Measurements from ENCODE around the gene PRR7. TPM values are rescaled to one million over a fixed set of nuclear protein-coding genes. Genes with fewer than 3 reads are reported as not detected.

The PRR7 gene
- total RNA-seq, 2 experiments from 2014 or later, result 23.3 to 23.5 TPM

- Histone ChIP-seq H3K4me1 (ENCODE audit: insufficient read depth, low read length) (peaks cover 43% of the 10 kb centered on the region), H3K4me3 (ENCODE audit: low read length) (no peak overlapping the region), H3K36me3 (ENCODE audit: insufficient read depth, low read length) (no peaks in the 10 kb centered on the region), H3K27me3 (ENCODE audit: control insufficient read depth in 1 of 2, insufficient read depth in 2 of 2, low read length in 2 of 2) (no peaks in the 10 kb centered on the region), H3K27ac (ENCODE audit: low read depth in 1 of 2, low read length in 2 of 2) (no peak overlapping the region), H3K9me3 (ENCODE audit: control insufficient read depth in 1 of 2, insufficient read depth in 1 of 2, low read length in 2 of 2) (no peaks in the 10 kb centered on the region)
- intact Hi-C loops (cut with DNase I, micrococcal nuclease), result loop anchor here (2.0 kb wide), 2 partner anchors 21 to 39 kb away; no protein-coding TSS in a partner anchor
- peaks cover 27% of the 10 kb centered on the region for H3K4me1 Mint-ChIP-seq (ENCODE audit: low read depth)
- H3K27ac Mint-ChIP-seq, result no peak overlapping the region
- H3K9me3 Mint-ChIP-seq, result no peaks in the 10 kb centered on the region
- H3K27me3 Mint-ChIP-seq, result no peaks in the 10 kb centered on the region
- POLR2A ChIA-PET, result no interaction called here
- peaks cover 5% of the 10 kb centered on the region for H3K36me3 Mint-ChIP-seq (ENCODE audit: low read depth)
- no peak for ATAC-seq (ENCODE audit: poor library complexity)
- no peak for TF ChIP-seq CTCF (IDR thresholded peaks at IDR 0.05)
- H3K4me3 Mint-ChIP-seq, result peak overlapping the region; percentile 73
- DNase-seq, result no peak
- CTCF ChIA-PET, result no interaction called here
These were observed 48.8 kb downstream of the PRR7 start for GRCh38 chr5:177495243-177496060.

GRCh38 chr5:177496070-177496726, 49.6 kb downstream of the PRR7 start:
- H3K36me3 Mint-ChIP-seq (ENCODE audit: low read depth), result peaks cover 5% of the 10 kb centered on the region
- POLR2A ChIA-PET, result interaction anchor here (1.4 to 2.1 kb wide), 3 partner anchors 39 to 70 kb away, joined by 3 to 12 read pairs (median 12); partner anchors contain the start of gene GRK6
- intact Hi-C loops (cut with DNase I, micrococcal nuclease), result loop anchor here (2.0 kb wide), 2 partner anchors 21 to 39 kb away; no protein-coding TSS in a partner anchor
- H3K9me3 ChIP-seq (ENCODE audit: control insufficient read depth in 1 of 2, insufficient read depth in 1 of 2, low read length in 2 of 2), result no peaks in the 10 kb centered on the region
- ATAC-seq (ENCODE audit: poor library complexity), result no peak
- no peak overlapping the region for H3K27ac Mint-ChIP-seq
- no peak for DNase-seq
- H3K4me1 ChIP-seq (ENCODE audit: insufficient read depth, low read length), result peaks cover 50% of the 10 kb centered on the region
- peak overlapping the region; percentile 2 for H3K4me3 ChIP-seq (ENCODE audit: low read length)
- H3K27ac ChIP-seq (ENCODE audit: low read depth in 1 of 2, low read length in 2 of 2), result no peak overlapping the region
- peaks cover 31% of the 10 kb centered on the region for H3K4me1 Mint-ChIP-seq (ENCODE audit: low read depth)
- no peaks in the 10 kb centered on the region for H3K9me3 Mint-ChIP-seq
- no peaks in the 10 kb centered on the region for H3K27me3 Mint-ChIP-seq
- H3K4me3 Mint-ChIP-seq, result peak overlapping the region; percentile 73
- H3K36me3 ChIP-seq (ENCODE audit: insufficient read depth, low read length), result no peaks in the 10 kb centered on the region
- no peaks in the 10 kb centered on the region for H3K27me3 ChIP-seq (ENCODE audit: control insufficient read depth in 1 of 2, insufficient read depth in 2 of 2, low read length in 2 of 2)
- no peak for TF ChIP-seq CTCF (IDR thresholded peaks at IDR 0.05)
- CTCF ChIA-PET, result interaction anchor here (1.9 to 2.1 kb wide), 2 partner anchors 41 to 187 kb away, joined by 5 to 7 read pairs; no protein-coding TSS in a partner anchor

GRCh38 chr5:177496727-177497291, 50.2 kb downstream of the PRR7 start:
- peak in 2 of 14 experiments; percentile 44 to 55 for DNase-seq
- peaks cover 50% of the 10 kb centered on the region for H3K4me1 ChIP-seq (ENCODE audit: insufficient read depth, low read length)
- TF ChIP-seq CTCF (IDR thresholded peaks at IDR 0.05), result no peak
- H3K27ac ChIP-seq (ENCODE audit: low read depth in 1 of 2, low read length in 2 of 2), result no peak overlapping the region
- Mint-ChIP-seq H3K27ac (no peak overlapping the region), H3K4me1 (ENCODE audit: low read depth) (peaks cover 31% of the 10 kb centered on the region), H3K4me3 (peak overlapping the region; percentile 73), H3K36me3 (ENCODE audit: low read depth) (peaks cover 5% of the 10 kb centered on the region), H3K9me3 (no peaks in the 10 kb centered on the region), H3K27me3 (no peaks in the 10 kb centered on the region)
- peak overlapping the region; percentile 70 for H3K4me3 ChIP-seq (ENCODE audit: low read length)
- no peaks in the 10 kb centered on the region for H3K36me3 ChIP-seq (ENCODE audit: insufficient read depth, low read length)
- ATAC-seq (ENCODE audit: poor library complexity), result no peak
- intact Hi-C loops (cut with DNase I, micrococcal nuclease), result loop anchor here (1.0 to 2.0 kb wide), 4 partner anchors 19 to 185 kb away; partner anchors contain the start of gene DDX41 (in 1 of the 2)
- ChIA-PET CTCF (interaction anchor here (1.0 to 2.1 kb wide), 6 partner anchors 20 to 187 kb away, joined by 3 to 7 read pairs (median 5); partner anchors contain the start of gene DDX41), POLR2A (interaction anchor here (0.6 to 2.1 kb wide), 16 partner anchors 17 to 363 kb away, joined by 3 to 12 read pairs (median 5); partner anchors contain the start of genes DDX41, GRK6 and NSD1)
- H3K9me3 ChIP-seq (ENCODE audit: control insufficient read depth in 1 of 2, insufficient read depth in 1 of 2, low read length in 2 of 2), result no peaks in the 10 kb centered on the region
- H3K27me3 ChIP-seq (ENCODE audit: control insufficient read depth in 1 of 2, insufficient read depth in 2 of 2, low read length in 2 of 2), result no peaks in the 10 kb centered on the region
